ENCODE results near the gene HNRNPAB.
"Not testable (repeated sequence)": the region's sequence is repeated elsewhere in the genome, so short reads cannot be mapped to it uniquely, and the experiment has no call there.

The HNRNPAB gene

GRCh38 chr5:178240341-178240741, 36.0 kb downstream of the HNRNPAB start:
- no peak for FAIRE-seq

GRCh38 chr5:178240766-178241165, 36.4 kb downstream of the HNRNPAB start:
- FAIRE-seq (peak; percentile 18), DNase-seq (ENCODE audit: extremely low spot score, insufficient read length, low read depth) (no peak)

More at GRCh38 chr5:178240341-178240741, 36.0 kb downstream of the HNRNPAB start:
- no peak for DNase-seq (ENCODE audit: extremely low spot score, insufficient read length, low read depth)

GRCh38 chr5:178241231-178241663, 36.9 kb downstream of the HNRNPAB start:
- DNase-seq (ENCODE audit: extremely low spot score, insufficient read length, low read depth) (no peak), FAIRE-seq (no peak)

GRCh38 chr5:178241688-178242231, 37.4 kb downstream of the HNRNPAB start:
- FAIRE-seq (no peak), DNase-seq (ENCODE audit: extremely low spot score, insufficient read length, low read depth) (no peak)

GRCh38 chr5:178242416-178242815, 38.1 kb downstream of the HNRNPAB start:
- DNase-seq (ENCODE audit: extremely low spot score, insufficient read length, low read depth) (no peak), FAIRE-seq (no peak)

- FAIRE-seq (no peak), DNase-seq (ENCODE audit: extremely low spot score, insufficient read length, low read depth) (no peak)
Observed at GRCh38 chr5:178244576-178244975, 40.2 kb downstream of the HNRNPAB start.

- FAIRE-seq, result no peak
- no peak for DNase-seq (ENCODE audit: extremely low spot score, insufficient read length, low read depth)
Observed at GRCh38 chr5:178245389-178245788, 41.1 kb downstream of the HNRNPAB start.

- no peak for FAIRE-seq
Observed at GRCh38 chr5:178246624-178247279, 42.4 kb downstream of the HNRNPAB start.

GRCh38 chr5:178247481-178248456, 43.4 kb downstream of the HNRNPAB start:
- no peak for DNase-seq (ENCODE audit: extremely low spot score, insufficient read length, low read depth)
- no peak for FAIRE-seq

More at GRCh38 chr5:178246624-178247279, 42.4 kb downstream of the HNRNPAB start:
- DNase-seq (ENCODE audit: extremely low spot score, insufficient read length, low read depth), result no peak

GRCh38 chr5:178248750-178249149, 44.4 kb downstream of the HNRNPAB start:
- DNase-seq (ENCODE audit: extremely low spot score, insufficient read length, low read depth) (no peak), FAIRE-seq (no peak)

GRCh38 chr5:178249191-178249989, 45.1 kb downstream of the HNRNPAB start:
- FAIRE-seq, result no peak
- no peak for DNase-seq (ENCODE audit: extremely low spot score, insufficient read length, low read depth)

GRCh38 chr5:178250263-178250662, 45.9 kb downstream of the HNRNPAB start:
- DNase-seq (ENCODE audit: extremely low spot score, insufficient read length, low read depth) (no peak), FAIRE-seq (no peak)

- no peak for FAIRE-seq
- DNase-seq (ENCODE audit: extremely low spot score, insufficient read length, low read depth), result no peak
Observed at GRCh38 chr5:178252258-178252657, 47.9 kb downstream of the HNRNPAB start.

GRCh38 chr5:178253632-178254031, 49.3 kb downstream of the HNRNPAB start:
- not testable (repeated sequence) for FAIRE-seq; DNase-seq (ENCODE audit: extremely low spot score, insufficient read length, low read depth)

GRCh38 chr5:178256746-178257145, 52.4 kb downstream of the HNRNPAB start:
- FAIRE-seq (no peak), DNase-seq (ENCODE audit: extremely low spot score, insufficient read length, low read depth) (no peak)

- FAIRE-seq (no peak), DNase-seq (ENCODE audit: extremely low spot score, insufficient read length, low read depth) (no peak)
Observed at GRCh38 chr5:178257650-178258049, 53.3 kb downstream of the HNRNPAB start.

- DNase-seq (ENCODE audit: extremely low spot score, insufficient read length, low read depth) (no peak), FAIRE-seq (no peak)
Observed at GRCh38 chr5:178259623-178260536, 55.5 kb downstream of the HNRNPAB start.
